LNCAP (cell line): ENCODE measurements around the gene ARHGAP31.

Experiments
- TF ChIP-seq, protein P1 (sequence below): fragments of 450-650 bp; IDR thresholded peaks from 2 replicates; pipeline ENCODE4 v1.5.1; 2017; ENCODE audit warnings: mild to moderate bottlenecking

The ARHGAP31 gene

DNA sequence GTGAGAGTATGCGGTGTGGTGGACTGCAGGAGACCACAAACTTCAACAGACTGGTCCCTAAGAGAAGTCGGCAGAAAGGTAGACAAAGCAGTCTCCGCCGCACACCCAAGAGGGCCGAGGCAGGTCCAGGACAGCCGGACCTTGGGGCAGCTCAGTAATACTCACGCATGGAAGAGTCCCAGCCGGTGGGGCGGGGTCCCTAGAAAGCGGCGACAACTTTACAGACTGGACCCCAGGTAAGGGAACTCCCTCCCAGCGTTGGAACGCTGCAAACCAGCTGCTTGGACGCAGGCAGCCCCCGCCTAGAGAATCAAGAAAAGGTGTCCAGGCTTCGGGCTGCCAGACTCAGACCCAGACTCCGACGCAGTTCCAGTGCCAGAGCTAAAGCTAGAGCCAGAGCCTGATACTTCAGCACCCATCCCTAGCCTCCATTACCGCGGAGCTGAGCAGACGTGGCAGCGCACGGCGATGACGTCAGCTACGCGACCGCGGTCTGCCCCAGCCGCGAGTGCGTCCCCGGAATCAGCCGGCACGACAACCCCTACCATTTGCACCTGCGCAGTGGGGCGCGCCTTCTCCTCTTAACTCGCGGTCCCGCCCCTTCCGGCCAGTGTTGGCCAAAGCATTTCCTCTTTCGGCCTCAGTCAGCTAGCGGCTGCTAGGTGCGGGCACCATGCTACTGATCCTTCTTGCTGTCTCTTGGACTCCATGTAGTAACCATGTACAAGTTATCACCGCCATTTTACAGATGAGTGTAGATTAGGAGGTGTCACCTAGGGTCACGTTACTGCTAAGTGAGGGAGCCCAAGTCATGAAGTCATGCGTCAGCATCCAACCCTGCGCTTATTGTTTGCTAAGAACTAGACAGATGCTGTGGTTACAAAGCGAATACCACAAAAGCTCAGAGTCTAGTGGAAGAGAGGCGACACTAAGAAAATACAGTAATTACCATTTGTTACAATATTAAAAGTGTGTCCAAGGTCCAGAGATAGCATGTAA, 169.3 kb downstream of the ARHGAP31 start, which contains the start of gene TMEM39A:
Gene TMEM39A (minus strand): TSS at position 445 of the 999 bp plus-strand sequence. CDS start 1,541 bp downstream, outside the sequence.
- TF ChIP-seq, protein P1, sequence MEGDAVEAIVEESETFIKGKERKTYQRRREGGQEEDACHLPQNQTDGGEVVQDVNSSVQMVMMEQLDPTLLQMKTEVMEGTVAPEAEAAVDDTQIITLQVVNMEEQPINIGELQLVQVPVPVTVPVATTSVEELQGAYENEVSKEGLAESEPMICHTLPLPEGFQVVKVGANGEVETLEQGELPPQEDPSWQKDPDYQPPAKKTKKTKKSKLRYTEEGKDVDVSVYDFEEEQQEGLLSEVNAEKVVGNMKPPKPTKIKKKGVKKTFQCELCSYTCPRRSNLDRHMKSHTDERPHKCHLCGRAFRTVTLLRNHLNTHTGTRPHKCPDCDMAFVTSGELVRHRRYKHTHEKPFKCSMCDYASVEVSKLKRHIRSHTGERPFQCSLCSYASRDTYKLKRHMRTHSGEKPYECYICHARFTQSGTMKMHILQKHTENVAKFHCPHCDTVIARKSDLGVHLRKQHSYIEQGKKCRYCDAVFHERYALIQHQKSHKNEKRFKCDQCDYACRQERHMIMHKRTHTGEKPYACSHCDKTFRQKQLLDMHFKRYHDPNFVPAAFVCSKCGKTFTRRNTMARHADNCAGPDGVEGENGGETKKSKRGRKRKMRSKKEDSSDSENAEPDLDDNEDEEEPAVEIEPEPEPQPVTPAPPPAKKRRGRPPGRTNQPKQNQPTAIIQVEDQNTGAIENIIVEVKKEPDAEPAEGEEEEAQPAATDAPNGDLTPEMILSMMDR = no peak

DNA sequence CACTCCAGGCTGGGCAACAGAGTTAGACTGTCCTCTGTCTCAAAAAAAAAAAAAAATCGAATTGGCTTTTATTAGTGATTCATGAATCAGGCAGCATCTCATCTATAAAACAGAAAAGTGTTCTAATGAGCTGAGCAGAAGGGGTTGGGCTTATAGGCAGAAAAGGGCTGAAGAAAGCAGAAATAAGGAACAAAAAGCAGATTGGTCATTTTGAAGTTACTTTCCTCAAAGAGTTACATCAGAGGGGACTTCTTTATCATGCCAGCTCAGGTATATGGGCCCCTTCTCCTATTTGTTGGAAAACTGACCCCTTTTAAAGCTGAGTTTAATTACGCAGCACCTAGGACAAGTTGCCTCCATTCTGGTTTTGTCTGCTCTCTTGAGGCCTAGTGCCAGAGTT, 173.9 kb downstream of the ARHGAP31 start:
- TF ChIP-seq, protein P1 = no peak

DNA sequence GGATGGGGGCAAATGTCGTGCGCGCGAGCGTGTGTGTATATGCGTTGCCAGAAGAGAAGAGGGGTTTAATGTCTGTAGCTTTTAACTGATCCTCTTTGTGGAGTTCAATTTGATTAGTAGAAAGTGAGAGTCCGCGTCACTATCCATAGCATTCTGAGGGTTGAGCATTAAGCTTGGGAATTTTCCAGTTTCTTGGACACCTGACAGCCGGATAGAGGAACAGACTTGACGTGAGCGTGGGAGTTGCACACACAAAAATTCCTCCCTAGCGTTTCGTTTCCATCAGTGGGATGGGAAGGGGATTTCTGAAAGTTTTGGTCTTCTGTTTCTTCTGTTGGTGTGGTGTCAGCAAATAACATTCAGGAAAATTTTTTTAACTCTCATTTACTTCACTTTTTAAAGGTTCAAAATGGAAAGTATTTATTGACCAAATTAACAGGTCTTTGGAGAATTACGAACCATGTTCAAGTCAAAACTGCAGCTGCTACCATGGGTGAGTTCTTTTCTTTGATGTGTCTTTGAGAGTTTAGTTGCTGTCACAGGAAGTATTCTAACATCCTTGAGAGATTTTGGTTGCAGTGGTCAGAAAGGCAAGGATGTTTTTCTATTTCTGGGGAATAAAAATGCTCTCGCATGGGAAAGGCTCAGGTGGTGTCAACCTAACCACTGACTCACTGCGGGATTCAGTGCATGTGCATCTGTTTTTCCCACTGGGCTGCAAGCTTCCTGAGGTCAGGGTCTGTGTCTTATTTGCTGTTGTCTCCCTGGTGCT, 175.4 kb downstream of the ARHGAP31 start:
- TF ChIP-seq, protein P1 = no peak
